Activated T-helper 17 cell treated with anti-CD3 and anti-CD28 coated beads, Interleukin-2, amount 50 U/mL, for 72 hours (primary cell): ENCODE results near the gene U2AF1L4. TPM values are rescaled to one million over a fixed set of nuclear protein-coding genes. Genes with fewer than 3 reads are reported as not detected.

ENCODE experiments used
- ATAC-seq: fragments of 150-1000 bp; cut with Tn5 transposase; replicated peaks from 2 replicates; pipeline ENCODE4 v1.10.0; 2021; ENCODE audit warnings: mild to moderate bottlenecking, moderate library complexity
- H3K27ac Mint-ChIP-seq: one replicate; pipeline ENCODE4 v1.8.0; 2022; ENCODE audit warnings: mixed read lengths
- H3K27me3 Mint-ChIP-seq: one replicate; pipeline ENCODE4 v1.8.0; 2022; ENCODE audit warnings: mixed read lengths
- H3K36me3 Mint-ChIP-seq: one replicate; pipeline ENCODE4 v1.8.0; 2022; ENCODE audit warnings: low read depth, mild to moderate bottlenecking, mixed read lengths
- H3K4me1 Mint-ChIP-seq: one replicate; pipeline ENCODE4 v1.8.0; 2022; ENCODE audit warnings: mixed read lengths
- H3K4me3 Mint-ChIP-seq: one replicate; pipeline ENCODE4 v1.8.0; 2022; ENCODE audit warnings: mild to moderate bottlenecking, mixed read lengths
- H3K9me3 Mint-ChIP-seq: one replicate; pipeline ENCODE4 v1.8.0; 2022; ENCODE audit warnings: mixed read lengths
- total RNA-seq, 2 donors: library from RNA; stranded (reverse); gene quantifications; one replicate each; pipeline ENCODE4 v1.2.3, GENCODE V29; 2022

U2AF1L4 gene
- total RNA-seq, 2 donors from 2014 or later: 17.8 to 21.6 TPM

DNA sequence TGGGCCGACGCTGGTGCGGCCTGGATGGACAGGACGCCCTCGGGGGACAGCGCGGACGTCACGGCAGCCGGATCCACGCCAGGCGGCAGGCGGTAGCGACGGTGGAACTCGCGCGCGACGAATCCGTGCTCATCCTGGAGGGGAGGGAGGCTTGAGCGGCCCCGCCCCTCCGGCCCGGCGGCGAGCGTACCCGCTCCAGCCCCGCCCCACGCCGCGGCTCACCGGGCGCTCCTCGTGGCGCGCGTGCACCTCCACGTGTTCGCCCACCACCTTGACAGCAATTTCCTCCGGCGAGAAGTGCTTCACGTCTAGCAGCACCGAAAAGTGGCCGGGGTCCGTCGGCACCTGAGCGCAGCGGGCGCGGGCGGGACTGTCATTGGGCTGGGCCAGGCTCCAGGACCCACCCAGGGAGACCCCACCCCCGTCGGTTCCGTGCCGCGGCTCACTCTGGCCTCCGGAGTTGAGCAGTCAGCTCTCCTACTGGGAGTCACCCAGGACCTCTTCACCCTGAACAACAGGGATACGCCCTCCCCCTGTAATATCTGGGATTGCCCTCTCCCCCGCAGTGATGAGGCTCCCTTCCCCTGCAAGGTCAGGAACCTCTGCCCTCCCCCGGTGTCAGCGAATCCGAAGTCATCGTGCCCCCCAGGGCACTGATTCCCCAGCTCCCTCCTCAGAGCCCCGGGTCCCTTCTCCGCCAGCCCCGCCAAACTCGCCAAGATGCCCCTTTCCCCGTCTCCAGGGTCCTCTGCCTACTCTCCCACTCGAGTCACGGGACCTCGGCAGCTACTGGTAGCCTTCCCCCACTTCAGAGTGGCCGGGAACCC, 10.5 kb upstream of the U2AF1L4 start:
- Mint-ChIP-seq H3K9me3 (no peaks in the 10 kb centered on the region), H3K4me1 (peaks cover 14% of the 10 kb centered on the region), H3K36me3 (peaks cover 12% of the 10 kb centered on the region), H3K27me3 (no peaks in the 10 kb centered on the region), H3K27ac (no peak overlapping the region), H3K4me3 (peak overlapping the region; percentile 54)
- ATAC-seq: no peak

GRCh38 chr19:35755131-35755549, 9.9 kb upstream of the U2AF1L4 start:
- Mint-ChIP-seq H3K36me3 (peaks cover 12% of the 10 kb centered on the region), H3K9me3 (no peaks in the 10 kb centered on the region), H3K27ac (no peak overlapping the region), H3K27me3 (no peaks in the 10 kb centered on the region), H3K4me3 (peak overlapping the region; percentile 43), H3K4me1 (peaks cover 14% of the 10 kb centered on the region)
- ATAC-seq: no peak

DNA sequence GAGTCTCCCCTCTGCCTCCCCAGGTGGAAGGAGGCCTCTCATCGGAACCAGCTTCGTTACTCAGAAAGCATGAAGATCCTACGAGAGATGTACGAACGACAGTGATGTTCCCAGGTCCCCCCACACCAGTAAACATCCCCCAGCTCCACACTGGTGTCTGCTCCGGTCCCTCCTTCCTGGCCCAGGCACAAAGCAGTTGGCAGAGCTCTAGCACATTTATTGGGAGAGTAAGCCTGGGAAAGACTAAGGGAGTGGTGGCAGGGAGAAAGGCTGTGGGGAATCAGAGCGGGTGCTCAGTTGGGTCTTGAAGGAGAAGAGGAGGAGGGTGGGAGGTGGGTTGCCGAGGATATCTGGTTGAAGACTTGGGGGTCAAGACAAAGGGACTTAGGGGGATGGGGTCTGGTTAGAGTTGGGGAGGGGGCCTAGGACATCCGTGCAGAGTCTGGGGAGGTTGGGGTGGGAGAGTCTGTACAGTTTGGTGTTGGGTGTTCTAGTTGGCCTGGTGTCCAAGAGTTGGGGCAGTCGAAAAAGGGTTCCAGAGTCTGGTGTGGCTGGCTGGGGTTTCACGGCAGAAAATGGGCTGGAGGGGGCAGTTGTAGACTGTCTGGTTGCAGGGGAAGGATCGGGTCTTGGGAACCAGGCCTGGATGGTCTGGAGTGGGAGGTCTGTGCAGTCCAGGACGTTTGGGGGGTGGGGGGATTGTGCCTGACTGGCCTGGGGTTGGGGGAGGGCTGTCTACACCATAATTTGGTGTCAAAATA, 9.3 kb upstream of the U2AF1L4 start:
- Mint-ChIP-seq H3K4me3 (peak overlapping the region; percentile 43), H3K4me1 (peaks cover 12% of the 10 kb centered on the region), H3K27ac (no peak overlapping the region), H3K9me3 (no peaks in the 10 kb centered on the region), H3K27me3 (no peaks in the 10 kb centered on the region), H3K36me3 (peaks cover 12% of the 10 kb centered on the region)
- ATAC-seq: no peak

- Mint-ChIP-seq H3K4me3 (no peak overlapping the region), H3K9me3 (no peaks in the 10 kb centered on the region), H3K27me3 (no peaks in the 10 kb centered on the region), H3K27ac (no peak overlapping the region), H3K36me3 (peaks cover 12% of the 10 kb centered on the region), H3K4me1 (peaks cover 9% of the 10 kb centered on the region)
- no peak for ATAC-seq
Measured at GRCh38 chr19:35753634-35754369, 8.6 kb upstream of the U2AF1L4 start.

DNA sequence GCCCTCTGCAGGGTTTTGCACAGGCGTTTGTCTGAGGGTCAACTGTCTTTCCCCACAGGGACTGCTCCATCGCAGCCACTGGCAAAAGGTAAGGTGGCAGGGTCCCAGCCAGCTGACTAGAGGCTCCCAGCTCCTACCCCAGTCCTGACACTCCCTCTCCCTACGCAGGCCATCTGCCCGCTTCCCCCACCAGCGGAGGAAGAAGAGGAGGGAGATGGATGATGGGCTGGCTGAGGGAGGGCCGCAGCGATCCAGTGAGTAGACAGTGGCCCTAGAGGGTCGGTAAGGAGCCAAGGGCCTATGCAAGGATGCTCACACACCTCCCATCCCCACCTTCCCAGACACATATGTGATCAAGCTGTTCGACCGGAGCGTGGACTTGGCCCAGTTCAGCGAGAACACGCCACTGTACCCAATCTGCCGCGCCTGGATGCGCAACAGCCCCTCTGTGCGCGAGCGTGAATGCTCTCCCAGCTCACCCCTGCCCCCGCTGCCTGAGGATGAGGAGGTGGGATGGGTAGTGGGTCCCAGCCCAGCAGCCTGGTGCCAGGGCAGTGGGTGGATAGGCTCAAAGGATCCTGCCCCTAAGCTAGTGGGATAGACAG, 7.6 kb upstream of the U2AF1L4 start:
- H3K4me3 Mint-ChIP-seq: no peak overlapping the region
- no peaks in the 10 kb centered on the region for H3K9me3 Mint-ChIP-seq
- H3K27ac Mint-ChIP-seq: no peak overlapping the region
- no peak for ATAC-seq
- peaks cover 9% of the 10 kb centered on the region for H3K4me1 Mint-ChIP-seq
- H3K27me3 Mint-ChIP-seq: no peaks in the 10 kb centered on the region
- peaks cover 17% of the 10 kb centered on the region for H3K36me3 Mint-ChIP-seq

DNA sequence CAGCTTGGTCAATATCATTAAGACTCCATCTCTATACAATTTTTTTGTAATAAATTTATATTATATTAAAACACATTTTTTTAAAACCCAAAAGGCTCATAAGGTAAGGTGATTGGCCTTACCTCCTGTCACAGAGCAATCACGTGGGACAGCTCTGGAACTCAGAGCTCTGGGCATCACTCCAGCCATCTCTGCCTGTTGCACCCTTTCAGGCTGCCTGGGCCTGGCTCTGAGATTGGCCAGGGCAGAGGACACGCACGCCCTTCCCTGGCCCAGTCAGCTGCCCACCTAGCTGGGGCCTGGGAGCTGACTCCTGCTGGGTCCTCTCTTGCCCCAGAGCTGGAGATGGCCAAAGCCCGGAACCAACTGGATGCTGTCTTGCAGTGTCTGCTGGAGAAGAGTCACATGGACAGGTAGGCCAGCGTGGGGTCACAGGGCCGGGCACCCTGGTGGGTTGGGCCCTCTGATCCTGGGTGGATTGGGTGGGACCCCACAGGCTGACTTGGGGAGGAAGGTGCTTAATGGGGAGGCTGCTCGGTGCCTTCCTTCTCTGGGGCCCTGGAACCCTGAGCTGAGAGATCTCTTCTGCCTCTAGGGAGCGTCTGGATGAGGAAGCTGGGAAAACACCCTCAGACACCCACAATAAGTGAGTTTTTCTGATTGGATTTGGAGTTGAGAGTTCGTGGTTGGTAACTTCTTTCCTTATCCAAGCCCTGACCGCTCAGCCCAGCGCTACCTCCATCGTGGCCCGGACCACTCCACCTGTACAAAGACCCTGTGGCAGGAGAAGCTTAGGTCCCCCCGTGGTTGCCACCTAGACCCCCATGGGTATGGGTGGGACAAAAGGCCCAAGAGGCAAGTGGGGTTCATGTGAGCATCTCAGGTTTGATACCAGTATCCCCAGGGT, 6.9 kb upstream of the U2AF1L4 start:
- peaks cover 14% of the 10 kb centered on the region for H3K36me3 Mint-ChIP-seq
- H3K27ac Mint-ChIP-seq: no peak overlapping the region
- H3K4me3 Mint-ChIP-seq: no peak overlapping the region
- H3K27me3 Mint-ChIP-seq: no peaks in the 10 kb centered on the region
- no peaks in the 10 kb centered on the region for H3K9me3 Mint-ChIP-seq
- no peak for ATAC-seq
- peaks cover 9% of the 10 kb centered on the region for H3K4me1 Mint-ChIP-seq

GRCh38 chr19:35750167-35750566, 4.9 kb upstream of the U2AF1L4 start:
- Mint-ChIP-seq H3K27ac (peak overlapping the region; percentile 94), H3K36me3 (peaks cover 17% of the 10 kb centered on the region), H3K4me1 (peaks cover 8% of the 10 kb centered on the region), H3K9me3 (no peaks in the 10 kb centered on the region), H3K4me3 (peak overlapping the region; percentile 27), H3K27me3 (no peaks in the 10 kb centered on the region)
- no peak for ATAC-seq

GRCh38 chr19:35748106-35749020, 3.1 kb upstream of the U2AF1L4 start, which contains the start of gene LIN37:
Gene LIN37, plus strand, starts transcription at chr19:35748576. Its CDS starts 149 bp downstream, at chr19:35748725.
- Mint-ChIP-seq H3K27me3 (no peaks in the 10 kb centered on the region), H3K4me3 (peak within 1 kb of the TSS; percentile 95), H3K4me1 (peaks cover 9% of the 10 kb centered on the region), H3K27ac (peak within 1 kb of the TSS; percentile 94), H3K9me3 (no peaks in the 10 kb centered on the region), H3K36me3 (peaks cover 17% of the 10 kb centered on the region)
- ATAC-seq: peak; percentile 83

GRCh38 chr19:35746531-35746930, 1.3 kb upstream of the U2AF1L4 start:
- Mint-ChIP-seq H3K36me3 (peaks cover 30% of the 10 kb centered on the region), H3K27me3 (no peaks in the 10 kb centered on the region), H3K4me3 (peak overlapping the region; percentile 95), H3K4me1 (peaks cover 17% of the 10 kb centered on the region), H3K9me3 (no peaks in the 10 kb centered on the region), H3K27ac (peak overlapping the region; percentile 96)
- no peak for ATAC-seq

GRCh38 chr19:35746087-35746462, 857 bp upstream of the U2AF1L4 start:
- Mint-ChIP-seq H3K27me3 (no peaks in the 10 kb centered on the region), H3K36me3 (peaks cover 31% of the 10 kb centered on the region), H3K9me3 (no peaks in the 10 kb centered on the region), H3K4me1 (peaks cover 17% of the 10 kb centered on the region), H3K27ac (peak overlapping the region; percentile 96), H3K4me3 (peak overlapping the region; percentile 95)
- ATAC-seq: no peak

GRCh38 chr19:35744430-35745327, 539 bp downstream of the U2AF1L4 start:
- H3K27ac Mint-ChIP-seq: peak overlapping the region; percentile 96
- peak overlapping the region; percentile 95 for H3K4me3 Mint-ChIP-seq
- peaks cover 42% of the 10 kb centered on the region for H3K36me3 Mint-ChIP-seq
- H3K9me3 Mint-ChIP-seq: no peaks in the 10 kb centered on the region
- H3K27me3 Mint-ChIP-seq: no peaks in the 10 kb centered on the region
- peaks cover 17% of the 10 kb centered on the region for H3K4me1 Mint-ChIP-seq
- ATAC-seq: peak; percentile 64
